GM13977 (cell line): ENCODE results near the gene MRTFB.

Experiments
- DNase-seq: peaks from one replicate; pipeline ENCODE4 v3.0.0; 2012; ENCODE audit warnings: low spot score
- CTCF ChIP-seq: IDR thresholded peaks from 2 replicates; pipeline ENCODE4 v1.5.1; 2012; ENCODE audit warnings: mild to moderate bottlenecking, control low read depth; ENCODE audit not compliant: insufficient read depth; ENCODE audit errors: extremely low read depth, missing control alignments
- in situ Hi-C: fragments of 300-500 bp; cut with MboI; formaldehyde crosslinking; loops from one replicate; pipeline ENCODE4 v1.12.0; 2022; ENCODE audit warnings: low sequenced_read_pairs, low pct_unique_long_range_greater_than_20kb, mixed read lengths, inconsistent platforms; ENCODE audit not compliant: unreplicated experiment

Gene MRTFB

GRCh38 chr16:14139872-14140271 is 68.8 kb downstream of the MRTFB start:
- TF ChIP-seq CTCF, result no peak
- in situ Hi-C loops, result no loop called here
- no peak for DNase-seq

- no peak for TF ChIP-seq CTCF
- DNase-seq, result no peak
- in situ Hi-C loops, result no loop called here
Observed at GRCh38 chr16:14140923-14141322, 69.8 kb downstream of the MRTFB start.

- in situ Hi-C loops, result no loop called here
- no peak for DNase-seq
- no peak for TF ChIP-seq CTCF
Observed at GRCh38 chr16:14146445-14146844, 75.3 kb downstream of the MRTFB start.

GRCh38 chr16:14148016-14148415 is 76.9 kb downstream of the MRTFB start:
- in situ Hi-C loops, result no loop called here
- TF ChIP-seq CTCF, result no peak
- DNase-seq, result no peak

- no peak for TF ChIP-seq CTCF
- in situ Hi-C loops, result no loop called here
- no peak for DNase-seq
Observed at GRCh38 chr16:14148569-14148968, 77.5 kb downstream of the MRTFB start.

GRCh38 chr16:14150796-14151195 is 79.7 kb downstream of the MRTFB start:
- in situ Hi-C loops, result no loop called here
- no peak for DNase-seq
- no peak for TF ChIP-seq CTCF

- in situ Hi-C loops, result no loop called here
- no peak for DNase-seq
- TF ChIP-seq CTCF, result no peak
Observed at GRCh38 chr16:14151256-14152030, 80.3 kb downstream of the MRTFB start.
